GM19468 (cell line): Measurements from ENCODE around the gene SLC18A2.
"Not testable (repeated sequence)": the region's sequence is repeated elsewhere in the genome, so short reads cannot be mapped to it uniquely, and the experiment has no call there.

Experiments
- ATAC-seq: cut with Tn5 transposase; IDR thresholded peaks from one replicate; pipeline ENCODE4 v1.9.1; 2021; ENCODE audit warnings: mild to moderate bottlenecking, moderate library complexity, moderate number of reproducible peaks; ENCODE audit not compliant: unreplicated experiment; ENCODE audit errors: extremely low read depth

Gene SLC18A2

GRCh38 chr10:117261501-117261900, 20.6 kb downstream of the SLC18A2 start:
- ATAC-seq = no peak

GRCh38 chr10:117262291-117262902, 21.5 kb downstream of the SLC18A2 start:
- ATAC-seq = no peak

GRCh38 chr10:117262903-117263293, 22.0 kb downstream of the SLC18A2 start:
- no peak for ATAC-seq

GRCh38 chr10:117264782-117265181, 23.9 kb downstream of the SLC18A2 start:
- ATAC-seq = no peak

GRCh38 chr10:117266400-117266799, 25.5 kb downstream of the SLC18A2 start:
- no peak for ATAC-seq

GRCh38 chr10:117266812-117267211, 25.9 kb downstream of the SLC18A2 start:
- no peak for ATAC-seq

GRCh38 chr10:117268258-117268657, 27.3 kb downstream of the SLC18A2 start:
- ATAC-seq = no peak

GRCh38 chr10:117268907-117269306, 28.0 kb downstream of the SLC18A2 start:
- ATAC-seq = no peak

GRCh38 chr10:117271427-117271826, 30.5 kb downstream of the SLC18A2 start:
- ATAC-seq = no peak

GRCh38 chr10:117272195-117273076, 31.5 kb downstream of the SLC18A2 start:
- ATAC-seq = no peak

- no peak for ATAC-seq
Observed at GRCh38 chr10:117273980-117274379, 33.1 kb downstream of the SLC18A2 start.

GRCh38 chr10:117274509-117274908, 33.6 kb downstream of the SLC18A2 start:
- ATAC-seq = no peak

GRCh38 chr10:117275121-117275520, 34.2 kb downstream of the SLC18A2 start:
- no peak for ATAC-seq

- no peak for ATAC-seq
Observed at GRCh38 chr10:117277675-117278074, 36.8 kb downstream of the SLC18A2 start.

- no peak for ATAC-seq
Observed at GRCh38 chr10:117284716-117285494, 44.0 kb downstream of the SLC18A2 start.

- ATAC-seq = not testable (repeated sequence)
Observed at GRCh38 chr10:117290872-117291271, 50.0 kb downstream of the SLC18A2 start.

GRCh38 chr10:117294039-117294645, 53.2 kb downstream of the SLC18A2 start:
- no peak for ATAC-seq

GRCh38 chr10:117294735-117295134, 53.8 kb downstream of the SLC18A2 start:
- no peak for ATAC-seq

GRCh38 chr10:117298219-117298618, 57.3 kb downstream of the SLC18A2 start:
- no peak for ATAC-seq

- ATAC-seq = no peak
Observed at GRCh38 chr10:117299435-117299834, 58.5 kb downstream of the SLC18A2 start.
